SK-N-SH (cell line): ENCODE data around the gene TNPO1. TPM values are rescaled to one million over a fixed set of nuclear protein-coding genes. Genes with fewer than 3 reads are reported as not detected.

Experiments used
- CTCF ChIA-PET: fragments of 300-600, 350-600 bp; formaldehyde crosslinking; extraction: SDS; loops from one replicate; lab custom pipeline; 2021; lab: Yijun Ruan, JAX
- POLR2A ChIA-PET: fragments of 350-600 bp; sonication (Branson Sonifier 250); formaldehyde crosslinking; extraction: SDS; loops from one replicate; lab custom pipeline; 2020; ENCODE audit warnings: antibody characterized with exemption, inconsistent platforms; lab: Yijun Ruan, JAX
- DNase-seq: peaks from one replicate; pipeline ENCODE4 v3.0.0; 2012
- H2AFZ ChIP-seq: fragments of 200-600 bp; sonication (generic); 2 replicates; pipeline ENCODE4 v1.8.1; 2016; ENCODE audit warnings: antibody characterized with exemption, mild to moderate bottlenecking, low read depth
- H3F3A ChIP-seq: fragments of 200-600 bp; sonication (generic); replicated peaks from 2 replicates; pipeline ENCODE3; 2016; ENCODE audit warnings: antibody characterized with exemption, mild to moderate bottlenecking; ENCODE audit not compliant: insufficient read depth
- H3K27ac ChIP-seq, 2 experiments: fragments of 200-500 bp in 1 of 2; fragments of 200-600 bp in 1 of 2; sonication (Bioruptor generic) in 1 of 2; sonication (generic), shearing (Covaris generic) in 1 of 2; 2 replicates each; pipeline versions ENCODE4 v1.5.1 to v1.6.1; 2014 to 2016; ENCODE audit warnings: low read depth in 2 of 2, inconsistent platforms in 1 of 2, low read length in 1 of 2, mild to moderate bottlenecking in 1 of 2, mixed read lengths in 1 of 2
- H3K27me3 ChIP-seq: fragments of 200-600 bp; sonication (generic), shearing (Covaris generic); 2 replicates; pipeline ENCODE4 v1.6.1; 2016; ENCODE audit warnings: mixed run types; ENCODE audit not compliant: insufficient read depth
- H3K36me3 ChIP-seq, 2 experiments: fragments of 200-500 bp in 1 of 2; fragments of 200-600 bp in 1 of 2; sonication (Bioruptor generic) in 1 of 2; sonication (generic) in 1 of 2; replicated peaks in 1 of 2; 2 replicates each; pipeline versions ENCODE3 to v1.5.1; 2014 to 2016; ENCODE audit warnings: low read length in 1 of 2, mild to moderate bottlenecking in 1 of 2; ENCODE audit not compliant: insufficient read depth in 2 of 2, control insufficient read depth in 1 of 2
- H3K4me1 ChIP-seq, 2 experiments: fragments of 200-500 bp in 1 of 2; fragments of 200-600 bp in 1 of 2; sonication (Bioruptor generic) in 1 of 2; sonication (generic), shearing (Covaris generic) in 1 of 2; 2 replicates each; pipeline versions ENCODE4 v1.5.1 to v1.6.1; 2014 to 2016; ENCODE audit warnings: low read depth in 1 of 2, low read length in 1 of 2, mixed run types in 1 of 2; ENCODE audit not compliant: insufficient read depth in 2 of 2, control insufficient read depth in 1 of 2
- H3K4me2 ChIP-seq: fragments of 200-600 bp; sonication (generic), shearing (Covaris generic); 2 replicates; pipeline ENCODE4 v1.6.1; 2017; ENCODE audit warnings: mixed run types
- H3K4me3 ChIP-seq, 2 experiments: fragments of 200-500 bp in 1 of 2; fragments of 200-600 bp in 1 of 2; sonication (Bioruptor generic) in 1 of 2; sonication (generic), shearing (Covaris generic) in 1 of 2; 2 replicates each; pipeline versions ENCODE4 v1.5.1 to v1.8.1; 2014 to 2016; ENCODE audit warnings: low read depth in 2 of 2, inconsistent platforms in 1 of 2, low read length in 1 of 2, mild to moderate bottlenecking in 1 of 2, mixed read lengths in 1 of 2, moderate library complexity in 1 of 2
- H3K79me2 ChIP-seq: fragments of 200-600 bp; sonication (generic); 2 replicates; pipeline ENCODE4 v1.8.1; 2017; ENCODE audit warnings: mild to moderate bottlenecking; ENCODE audit not compliant: insufficient read depth
- H3K9ac ChIP-seq: fragments of 200-600 bp; sonication (generic); 2 replicates; pipeline ENCODE4 v1.6.1; 2017; ENCODE audit warnings: mixed run types
- H3K9me2 ChIP-seq: fragments of 200-600 bp; sonication (generic); 2 replicates; pipeline ENCODE4 v1.6.1; 2017; ENCODE audit warnings: mixed run types
- H3K9me3 ChIP-seq: fragments of 200-600 bp; sonication (generic); 2 replicates; pipeline ENCODE4 v1.6.1; 2017; ENCODE audit warnings: mixed run types, mild to moderate bottlenecking, moderate library complexity
- H4K20me1 ChIP-seq: fragments of 200-600 bp; sonication (generic); 2 replicates; pipeline ENCODE4 v1.6.1; 2017; ENCODE audit warnings: mild to moderate bottlenecking, mixed run types; ENCODE audit not compliant: insufficient read depth
- CHD2 ChIP-seq: fragments of 150-350 bp; IDR thresholded peaks from 2 replicates; pipeline ENCODE4 v1.6.1; 2018; ENCODE audit warnings: low read length; ENCODE audit not compliant: partially characterized antibody
- EP300 ChIP-seq, 2 experiments: IDR thresholded peaks; 2 replicates each; pipeline versions ENCODE4 v1.4.0 to v1.6.1; 2012; ENCODE audit warnings: borderline replicate concordance in 1 of 2, low read depth in 1 of 2, low read length in 1 of 2
- EZH2phosphoT487 ChIP-seq: fragments of 200-600 bp; sonication (generic); IDR thresholded peaks from 2 replicates; pipeline ENCODE4 v1.6.1; 2017; ENCODE audit warnings: low read depth, mixed run types, mild to moderate bottlenecking, antibody characterized with exemption, moderate library complexity, borderline replicate concordance
- FOXJ3 ChIP-seq: sonication (generic); formaldehyde crosslinking; IDR thresholded peaks from 2 replicates; pipeline ENCODE4 v1.5.1; 2020; ENCODE audit warnings: mild to moderate bottlenecking, missing genetic modification reagents
- MXI1 ChIP-seq: IDR thresholded peaks from 2 replicates; pipeline ENCODE4 v1.6.1; 2012; ENCODE audit warnings: mild to moderate bottlenecking, low read depth, low read length, improper control_type of control experiment
- TEAD4 ChIP-seq: IDR thresholded peaks from 2 replicates; pipeline ENCODE4 v1.4.0; 2012; ENCODE audit warnings: mild to moderate bottlenecking, borderline replicate concordance; ENCODE audit not compliant: insufficient read depth
- YY1 ChIP-seq: IDR thresholded peaks from 2 replicates; pipeline ENCODE4 v1.4.0; 2012; ENCODE audit warnings: low read depth, mild to moderate bottlenecking
- WGBS: methylation state at CpG from one replicate; pipeline ENCODE4 v1.1.6; 2017; ENCODE audit warnings: low lambda C conversion rate; 5-methylcytosine and 5-hydroxymethylcytosine counted together
- polyA plus RNA-seq, 3 experiments: library from polyadenylated mRNA; depleted of rRNA; stranded (reverse); fragments of >200 nt; gene quantifications; 2 replicates each; pipeline ENCODE4 v1.2.3, GENCODE V29; 2012

TNPO1 gene
- polyA plus RNA-seq, 1 of the 3 experiments (the other 2 are of a cell fraction) = 19.9 TPM

DNA sequence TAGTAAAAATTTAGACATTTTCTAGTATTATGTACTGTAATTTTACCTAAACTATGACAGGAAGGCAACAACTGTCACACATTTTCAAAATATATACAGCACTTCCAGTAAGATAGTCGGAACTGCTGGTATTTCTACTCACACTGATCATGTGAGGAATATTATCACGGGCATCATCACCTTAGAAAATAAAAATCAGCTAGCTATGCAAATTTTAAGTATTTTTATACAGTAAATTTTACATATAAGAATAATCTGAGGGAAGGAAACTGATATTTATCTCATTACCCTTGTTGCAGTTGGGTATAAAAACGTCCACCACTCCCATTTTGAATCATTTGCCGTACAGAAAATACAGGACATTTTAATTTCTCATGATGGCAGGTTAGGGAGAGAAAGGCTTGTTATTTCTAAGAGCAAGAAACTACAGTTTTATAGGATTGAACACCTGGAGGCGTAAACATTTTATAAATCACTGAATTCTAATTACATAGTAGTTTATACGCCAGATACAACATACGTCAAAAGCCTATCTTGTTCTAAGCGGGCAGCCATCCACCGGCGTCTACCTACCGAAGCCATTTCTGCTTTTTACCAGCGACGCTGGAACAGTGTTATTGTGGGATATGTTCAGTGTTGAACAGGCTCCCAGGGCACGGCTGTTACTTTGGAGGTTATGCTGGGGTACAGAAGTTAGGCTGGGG, 729 bp upstream of the TNPO1 start:
- Histone ChIP-seq H3K9ac (peak overlapping the region; percentile 99), H3K36me3 (peaks cover 7 to 15% of the 10 kb centered on the region in 2 experiments), H3K4me1 (peaks cover 7 to 12% of the 10 kb centered on the region in 2 experiments; a peak in 3 of 4 replicates), H3K27ac (peak overlapping the region; percentile 98 to 99), H3K4me2 (peak overlapping the region; percentile 82), H3K79me2 (peaks cover 41% of the 10 kb centered on the region), H4K20me1 (peaks cover 17% of the 10 kb centered on the region; the same call in 1 of the 2 replicates), H3K4me3 (peak overlapping the region; percentile 86 to 95), H3F3A (peaks cover 15% of the 10 kb centered on the region), H3K9me3 (peaks cover 6% of the 10 kb centered on the region; the same call in 1 of the 2 replicates), H3K9me2 (no peaks in the 10 kb centered on the region), H2AFZ (peak overlapping the region; percentile 95), H3K27me3 (no peaks in the 10 kb centered on the region)
- TF ChIP-seq YY1 (0 out of 2 replicates have a peak, but pooled peaks have one; percentile 45), MXI1 (no peak)
- ChIA-PET POLR2A (interaction anchor here (1.4 to 3.8 kb wide), 3 partner anchors 122 to 450 kb away, joined by 4 to 40 read pairs (median 12); no protein-coding TSS in a partner anchor), CTCF (interaction anchor here (2.2 to 6.3 kb wide), 4 partner anchors 122 to 450 kb away, joined by 13 to 76 read pairs (median 48); no protein-coding TSS in a partner anchor)
- peak; percentile 31 for DNase-seq
- WGBS = 2% methylated on average over 14 of the region's 14 CpGs

GRCh38 chr5:72817076-72817481, 618 bp downstream of the TNPO1 start:
- Histone ChIP-seq H3K27me3 (no peaks in the 10 kb centered on the region), H3K4me2 (peak overlapping the region; percentile 82), H3K4me3 (peak overlapping the region; percentile 86 to 95), H4K20me1 (peaks cover 19% of the 10 kb centered on the region; the same call in 1 of the 2 replicates), H3K4me1 (peaks cover 13 to 17% of the 10 kb centered on the region in 2 experiments; a peak in 3 of 4 replicates), H3K79me2 (peaks cover 55% of the 10 kb centered on the region), H3F3A (peaks cover 20% of the 10 kb centered on the region), H3K27ac (peak overlapping the region; percentile 98 to 99), H3K9me3 (peaks cover 3% of the 10 kb centered on the region; the same call in 1 of the 2 replicates), H2AFZ (peak overlapping the region; percentile 41; the same call in 1 of the 2 replicates), H3K9me2 (no peaks in the 10 kb centered on the region), H3K9ac (peak overlapping the region; percentile 99), H3K36me3 (peaks cover 9 to 18% of the 10 kb centered on the region in 2 experiments)
- DNase-seq = peak; percentile 67
- CTCF ChIA-PET = interaction anchor here (0.9 to 6.3 kb wide), 10 partner anchors 14 to 461 kb away, joined by 3 to 76 read pairs (median 20); partner anchors contain the start of gene FCHO2
- POLR2A ChIA-PET = interaction anchor here (0.7 to 3.8 kb wide), 14 partner anchors 17 to 497 kb away, joined by 3 to 40 read pairs (median 4); partner anchors contain the start of genes MRPS27 and PTCD2
- TF ChIP-seq CHD2 (no peak), FOXJ3 (CRISPR knock-in tag) (no peak), TEAD4 (no peak), EZH2phosphoT487 (no peak), EP300 (IDR thresholded peaks at IDR 0.05; ENCODE audit: borderline replicate concordance in 1 of 2, low read depth in 1 of 2, low read length in 1 of 2) (no peak)
- 3% methylated on average over 23 of the region's 24 CpGs for WGBS
